Measurements from ENCODE around the gene RAET1G. TPM values are rescaled to one million over a fixed set of nuclear protein-coding genes. Genes with fewer than 3 reads are reported as not detected.
"Not testable (repeated sequence)": the region's sequence is repeated elsewhere in the genome, so short reads cannot be mapped to it uniquely, and the experiment has no call there.

The RAET1G gene
- total RNA-seq, 4 donors from 2014 or later, result 0.34 to 5.5 (median 4.5) TPM; not detected in 1

DNA sequence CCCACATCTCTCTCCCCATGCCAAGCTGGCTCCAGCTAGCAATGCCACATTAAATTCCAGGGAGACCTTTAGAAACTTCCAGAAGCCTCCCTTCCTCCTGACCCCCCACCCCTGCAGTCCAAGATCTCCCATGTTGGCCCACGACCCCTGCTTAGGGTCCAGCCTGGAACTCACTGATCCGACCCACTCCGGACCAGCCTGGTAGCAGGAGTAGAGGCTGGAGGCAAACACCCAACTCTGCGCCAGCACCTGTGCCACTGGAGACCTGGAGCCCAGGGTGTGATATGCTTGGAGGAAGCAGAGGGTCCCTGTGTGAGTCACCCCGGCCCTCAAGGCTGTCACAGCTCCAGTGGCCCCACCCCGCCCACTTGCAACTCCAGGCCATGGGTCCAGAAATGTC, 37.6 kb upstream of the RAET1G start:
- peak in 1 of 2 donors; percentile 82 for DNase-seq (ENCODE audit: low spot score in 2 of 2)
- intact Hi-C loops (cut with DNase I; ENCODE audit: low total_unique reads), result no loop called here
- 67 to 72% methylated on average over 6 of the region's 6 CpGs for WGBS, 2 donors
- TF ChIP-seq POLR2A (IDR thresholded peaks at IDR 0.05) (no peak), CTCF (IDR thresholded peaks at IDR 0.05) (no peak)
- H3K4me3 ChIP-seq (ENCODE audit: low read depth, poor library complexity, severe bottlenecking), result no peak overlapping the region

- H3K4me3 ChIP-seq (ENCODE audit: low read depth, poor library complexity, severe bottlenecking); intact Hi-C loops (cut with DNase I; ENCODE audit: low total_unique reads): not testable (repeated sequence)
- 78 to 79% methylated on average over 4 of the region's 4 CpGs for WGBS, 2 donors
- peak in 1 of 2 donors; percentile 46 for DNase-seq (ENCODE audit: low spot score in 2 of 2)
Observed at GRCh38 chr6:149959806-149960205, 36.9 kb upstream of the RAET1G start.

- WGBS, 2 donors, result 53 to 75% methylated on average over 3 of the region's 3 CpGs
- intact Hi-C loops (cut with DNase I; ENCODE audit: low total_unique reads); DNase-seq (ENCODE audit: low spot score in 2 of 2); H3K4me3 ChIP-seq (ENCODE audit: low read depth, poor library complexity, severe bottlenecking): not testable (repeated sequence)
Observed at GRCh38 chr6:149958124-149958523, 35.2 kb upstream of the RAET1G start.

- H3K4me3 ChIP-seq (ENCODE audit: low read depth, poor library complexity, severe bottlenecking); intact Hi-C loops (cut with DNase I; ENCODE audit: low total_unique reads): not testable (repeated sequence)
- peak in 1 of 2 donors; percentile 78 for DNase-seq (ENCODE audit: low spot score in 2 of 2)
- WGBS, 2 donors, result 28 to 45% methylated on average over 7 of the region's 7 CpGs
Observed at GRCh38 chr6:149955654-149956317, 32.9 kb upstream of the RAET1G start.

DNA sequence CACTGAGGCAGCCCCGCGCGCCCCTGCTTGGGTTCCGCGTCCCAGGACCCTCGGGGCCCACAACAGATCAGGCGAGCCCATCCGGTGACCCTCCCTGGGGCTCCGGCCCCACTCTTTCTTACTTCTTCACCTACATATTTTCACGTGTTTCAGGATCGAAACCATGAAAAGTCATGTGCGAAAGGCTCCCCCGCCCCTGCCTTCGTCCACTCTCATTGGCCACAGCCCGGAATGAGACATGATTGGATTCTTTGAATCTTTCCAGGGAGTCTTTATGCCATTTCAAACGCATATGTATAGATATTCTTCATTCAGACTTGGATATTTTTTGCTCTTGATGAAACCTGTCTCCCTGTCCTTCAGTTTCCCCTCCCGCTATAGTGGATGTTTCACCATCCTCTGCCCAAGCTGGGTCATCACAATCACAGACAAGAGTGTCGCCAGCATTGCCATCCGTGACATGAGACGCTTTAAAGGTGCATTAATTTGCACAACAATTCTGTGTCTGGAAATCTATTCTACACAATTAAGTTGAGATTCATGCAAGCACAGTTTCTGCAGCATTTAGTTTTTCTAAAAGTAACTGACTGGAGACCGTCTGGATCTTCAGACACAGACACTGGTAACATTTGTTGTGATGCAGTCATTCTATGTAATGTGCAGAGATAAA, 32.2 kb upstream of the RAET1G start:
- intact Hi-C loops (cut with DNase I; ENCODE audit: low total_unique reads), result not testable (repeated sequence)
- DNase-seq (ENCODE audit: low spot score in 2 of 2), result peak in 1 of 2 donors; percentile 29

DNA sequence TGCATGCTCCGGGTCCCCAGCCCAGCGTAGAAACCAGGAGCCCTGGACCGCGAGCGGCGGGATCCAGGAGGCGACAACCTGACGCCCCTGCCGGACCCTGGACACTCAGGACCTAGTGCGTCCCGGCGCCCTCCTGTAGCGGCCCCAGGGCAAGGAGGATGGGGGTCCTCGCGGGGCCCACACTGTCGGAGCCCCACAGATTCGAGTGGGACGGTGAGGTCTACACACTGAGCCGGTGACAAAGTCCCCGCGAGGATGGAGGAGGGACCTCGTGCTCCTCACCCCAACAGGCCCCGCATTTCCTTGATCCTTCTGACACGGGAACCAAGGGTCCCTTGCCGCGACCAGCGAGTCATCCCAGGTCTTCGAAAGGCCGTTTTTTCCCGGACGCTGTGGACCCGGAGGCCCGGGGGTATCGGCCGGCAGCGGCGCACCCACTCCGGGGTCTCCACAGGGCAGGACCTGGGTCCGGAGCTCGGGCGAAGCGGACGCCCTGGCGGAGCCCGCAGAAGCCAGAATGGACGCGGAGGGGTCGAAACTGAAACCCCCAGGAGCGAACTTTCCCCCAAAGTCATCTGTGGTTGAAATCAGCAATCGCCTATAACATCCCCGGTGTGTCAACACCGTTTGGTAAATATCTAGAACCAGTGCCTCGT, 31.5 kb upstream of the RAET1G start:
- intact Hi-C loops (cut with DNase I; ENCODE audit: low total_unique reads); H3K4me3 ChIP-seq (ENCODE audit: low read depth, poor library complexity, severe bottlenecking): not testable (repeated sequence)
- 5% methylated on average over 4 of the region's 53 CpGs; no CpG with 5 or more reads in 1 of the 2 donors for WGBS, 2 donors
- DNase-seq (ENCODE audit: low spot score in 2 of 2), result peak in 1 of 2 donors; percentile 61

More for the DNA sequence above, 32.2 kb upstream of the RAET1G start:
- not testable (repeated sequence) for H3K4me3 ChIP-seq (ENCODE audit: low read depth, poor library complexity, severe bottlenecking)
- WGBS, 2 donors, result 16 to 20% methylated on average over 13 to 14 of the region's 21 CpGs

GRCh38 chr6:149953934-149954327, 31.0 kb upstream of the RAET1G start:
- intact Hi-C loops (cut with DNase I; ENCODE audit: low total_unique reads); H3K4me3 ChIP-seq (ENCODE audit: low read depth, poor library complexity, severe bottlenecking); DNase-seq (ENCODE audit: low spot score in 2 of 2): not testable (repeated sequence)
- 7 to 18% methylated on average over 4 to 7 of the region's 10 CpGs for WGBS, 2 donors

DNA sequence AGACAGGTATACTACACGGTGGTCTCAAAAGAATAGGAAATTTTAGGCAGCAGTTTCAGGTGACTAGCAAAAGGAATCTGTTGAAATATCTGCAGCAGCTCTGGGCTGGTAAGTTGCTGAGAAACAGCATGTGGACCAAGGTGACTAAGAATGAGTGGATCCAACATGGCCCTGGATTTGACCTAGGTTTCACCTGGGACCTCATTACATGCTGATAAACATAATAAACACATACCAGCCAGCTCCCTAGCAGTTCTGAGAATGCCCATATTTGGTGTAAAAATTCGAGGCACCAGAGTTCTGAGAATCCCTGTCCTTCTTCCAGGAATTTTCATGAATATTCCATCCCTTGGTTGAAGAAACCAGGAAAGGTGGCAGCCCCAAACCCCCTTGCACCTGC, 30.5 kb upstream of the RAET1G start:
- intact Hi-C loops (cut with DNase I; ENCODE audit: low total_unique reads), result not testable (repeated sequence)
- 32 to 35% methylated on average over 2 of the region's 2 CpGs for WGBS, 2 donors

DNA sequence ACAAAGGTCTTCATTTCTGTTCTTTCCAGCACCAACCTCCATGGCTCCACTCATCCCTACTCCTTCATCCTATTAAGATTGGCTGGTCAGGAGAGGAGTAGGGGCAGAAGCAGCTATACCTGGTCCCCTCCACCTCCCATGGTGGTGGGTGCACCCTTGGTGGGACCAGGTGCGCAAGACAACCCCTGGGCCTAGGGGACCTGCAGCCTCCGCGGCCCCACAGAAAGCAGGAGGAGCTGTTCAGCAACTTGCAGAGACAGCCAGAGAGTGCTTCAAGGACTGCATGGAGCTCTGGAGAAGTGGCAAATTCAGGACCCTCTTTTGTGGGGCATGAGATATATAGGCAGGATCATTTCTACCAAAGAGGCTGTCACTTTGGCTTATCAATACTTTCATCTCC, 28.7 kb upstream of the RAET1G start:
- no peak overlapping the region for H3K4me3 ChIP-seq (ENCODE audit: low read depth, poor library complexity, severe bottlenecking)
- peak in 1 of 2 donors; percentile 45 for DNase-seq (ENCODE audit: low spot score in 2 of 2)
- WGBS, 2 donors, result 88% methylated on average over 3 of the region's 3 CpGs
- no peak for TF ChIP-seq CTCF (IDR thresholded peaks at IDR 0.05)
- no peak for TF ChIP-seq POLR2A (IDR thresholded peaks at IDR 0.05)
- intact Hi-C loops (cut with DNase I; ENCODE audit: low total_unique reads), result no loop called here

More for the DNA sequence above, 30.5 kb upstream of the RAET1G start:
- not testable (repeated sequence) for DNase-seq (ENCODE audit: low spot score in 2 of 2); H3K4me3 ChIP-seq (ENCODE audit: low read depth, poor library complexity, severe bottlenecking)

Measured in lower leg skin (tissue), 4 donors.